GM12892 (cell line): ENCODE data around the gene DENND1C.

Source experiments
- POLR2A ChIP-seq: IDR thresholded peaks from 2 replicates; pipeline ENCODE4 v1.6.1; 2011; ENCODE audit warnings: low read depth, low read length, control low read depth
- POLR2AphosphoS5 ChIP-seq: IDR thresholded peaks from 2 replicates; pipeline ENCODE4 v1.6.1; 2011; ENCODE audit warnings: low read depth, low read length, control low read depth

- TF ChIP-seq POLR2A: no peak
- no peak; the same call in 1 of the 2 replicates for TF ChIP-seq POLR2AphosphoS5
These were observed 655 bp downstream of the DENND1C start for GRCh38 chr19:6480848-6481415.
